Endodermal cell (in vitro differentiated cells): ENCODE measurements around the gene PCP4L1. TPM values are rescaled to one million over a fixed set of nuclear protein-coding genes. Genes with fewer than 3 reads are reported as not detected.

ENCODE experiments used
- DNase-seq: peaks from one replicate; pipeline ENCODE4 v3.0.0-alpha.2; 2017
- H3K27ac ChIP-seq: 2 replicates; pipeline ENCODE4 v1.5.1; 2013; ENCODE audit warnings: mild to moderate bottlenecking, low read depth, low read length, moderate library complexity
- H3K27me3 ChIP-seq: 2 replicates; pipeline ENCODE4 v1.6.1; 2013; ENCODE audit warnings: mild to moderate bottlenecking, low read length, moderate library complexity; ENCODE audit not compliant: insufficient read depth, control insufficient read depth, poor library complexity, severe bottlenecking
- H3K36me3 ChIP-seq: 2 replicates; pipeline ENCODE4 v1.7.0; 2013; ENCODE audit warnings: mild to moderate bottlenecking, low read length, moderate library complexity; ENCODE audit not compliant: control insufficient read depth, insufficient read depth
- H3K4me1 ChIP-seq: one replicate; pipeline ENCODE4 v1.7.0; 2013; ENCODE audit warnings: low read length; ENCODE audit not compliant: control insufficient read depth, insufficient read depth
- H3K4me3 ChIP-seq: 2 replicates; pipeline ENCODE4 v1.5.1; 2013; ENCODE audit warnings: mild to moderate bottlenecking, low read length, moderate library complexity
- H3K9ac ChIP-seq: 2 replicates; pipeline ENCODE4 v1.6.1; 2013; ENCODE audit warnings: mild to moderate bottlenecking, low read length, moderate library complexity; ENCODE audit not compliant: poor library complexity, severe bottlenecking; ENCODE audit errors: extremely low read depth
- H3K9me3 ChIP-seq: 2 replicates; pipeline ENCODE4 v1.6.1; 2013; ENCODE audit warnings: mild to moderate bottlenecking, low read length, moderate library complexity; ENCODE audit not compliant: control insufficient read depth
- H3K27ac Mint-ChIP-seq: 2 replicates; pipeline ENCODE4 v1.8.0; 2020; ENCODE audit warnings: mixed read lengths
- H3K27me3 Mint-ChIP-seq: 2 replicates; pipeline ENCODE4 v1.8.0; 2021; ENCODE audit warnings: mild to moderate bottlenecking, mixed read lengths; ENCODE audit not compliant: insufficient read depth
- H3K36me3 Mint-ChIP-seq: 2 replicates; pipeline ENCODE4 v1.8.0; 2020; ENCODE audit warnings: low read depth, mixed read lengths
- H3K4me1 Mint-ChIP-seq: 2 replicates; pipeline ENCODE4 v1.8.0; 2020; ENCODE audit warnings: mixed read lengths
- H3K4me3 Mint-ChIP-seq: 2 replicates; pipeline ENCODE4 v1.8.0; 2020; ENCODE audit warnings: mild to moderate bottlenecking, moderate library complexity, mixed read lengths
- H3K9me3 Mint-ChIP-seq: 2 replicates; pipeline ENCODE4 v1.8.0; 2020; ENCODE audit warnings: mild to moderate bottlenecking, mixed read lengths
- WGBS, 2 experiments: methylation state at CpG; one replicate each; pipeline versions ENCODE4 v1.1.5 to v1.1.7; 2013; ENCODE audit warnings: missing lambda C conversion rate in 2 of 2, mixed read lengths in 1 of 2; ENCODE audit not compliant: insufficient coverage in 1 of 2, insufficient read length in 1 of 2; 5-methylcytosine and 5-hydroxymethylcytosine counted together
- total RNA-seq, 2 donors: library from RNA; stranded (reverse); fragmentation: NEBNext Ultra II Directional in 1 of 2; extraction: Animal tissue kit (Norgen Biotek cat#: 25700) in 1 of 2; gene quantifications; 2 replicates in 1 of 2; 3 replicates in 1 of 2; pipeline ENCODE4 v1.2.1, GENCODE V29; 2021
- TF ChIP-seq, protein P1 (sequence below): fragments of 200-600 bp; sonication (generic); conservative IDR thresholded peaks from 2 replicates; pipeline ENCODE4 v1.5.0; 2021; ENCODE audit warnings: antibody characterized with exemption, mild to moderate bottlenecking

Gene PCP4L1
- total RNA-seq, 2 donors from 2014 or later, result 4.0 to 11.3 TPM

- Histone ChIP-seq H3K9me3 (peaks cover 24% of the 10 kb centered on the region), H3K9ac (no peak overlapping the region), H3K27ac (no peak overlapping the region), H3K27me3 (peaks cover 38% of the 10 kb centered on the region), H3K4me1 (peaks cover 9% of the 10 kb centered on the region), H3K4me3 (no peak overlapping the region), H3K36me3 (no peaks in the 10 kb centered on the region)
- H3K27ac Mint-ChIP-seq, result no peak overlapping the region
- peaks cover 22% of the 10 kb centered on the region for H3K9me3 Mint-ChIP-seq
- WGBS, 2 experiments, result 85% methylated on average over 7 to 11 of the region's 12 CpGs
- peaks cover 34% of the 10 kb centered on the region for H3K4me1 Mint-ChIP-seq
- peaks cover 64% of the 10 kb centered on the region for H3K27me3 Mint-ChIP-seq
- TF ChIP-seq, protein P1, sequence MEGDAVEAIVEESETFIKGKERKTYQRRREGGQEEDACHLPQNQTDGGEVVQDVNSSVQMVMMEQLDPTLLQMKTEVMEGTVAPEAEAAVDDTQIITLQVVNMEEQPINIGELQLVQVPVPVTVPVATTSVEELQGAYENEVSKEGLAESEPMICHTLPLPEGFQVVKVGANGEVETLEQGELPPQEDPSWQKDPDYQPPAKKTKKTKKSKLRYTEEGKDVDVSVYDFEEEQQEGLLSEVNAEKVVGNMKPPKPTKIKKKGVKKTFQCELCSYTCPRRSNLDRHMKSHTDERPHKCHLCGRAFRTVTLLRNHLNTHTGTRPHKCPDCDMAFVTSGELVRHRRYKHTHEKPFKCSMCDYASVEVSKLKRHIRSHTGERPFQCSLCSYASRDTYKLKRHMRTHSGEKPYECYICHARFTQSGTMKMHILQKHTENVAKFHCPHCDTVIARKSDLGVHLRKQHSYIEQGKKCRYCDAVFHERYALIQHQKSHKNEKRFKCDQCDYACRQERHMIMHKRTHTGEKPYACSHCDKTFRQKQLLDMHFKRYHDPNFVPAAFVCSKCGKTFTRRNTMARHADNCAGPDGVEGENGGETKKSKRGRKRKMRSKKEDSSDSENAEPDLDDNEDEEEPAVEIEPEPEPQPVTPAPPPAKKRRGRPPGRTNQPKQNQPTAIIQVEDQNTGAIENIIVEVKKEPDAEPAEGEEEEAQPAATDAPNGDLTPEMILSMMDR, result no peak
- no peak overlapping the region for H3K4me3 Mint-ChIP-seq
- no peak for DNase-seq
- peaks cover 7% of the 10 kb centered on the region for H3K36me3 Mint-ChIP-seq
Observed at GRCh38 chr1:161261261-161262235, 3.0 kb downstream of the PCP4L1 start.

DNA sequence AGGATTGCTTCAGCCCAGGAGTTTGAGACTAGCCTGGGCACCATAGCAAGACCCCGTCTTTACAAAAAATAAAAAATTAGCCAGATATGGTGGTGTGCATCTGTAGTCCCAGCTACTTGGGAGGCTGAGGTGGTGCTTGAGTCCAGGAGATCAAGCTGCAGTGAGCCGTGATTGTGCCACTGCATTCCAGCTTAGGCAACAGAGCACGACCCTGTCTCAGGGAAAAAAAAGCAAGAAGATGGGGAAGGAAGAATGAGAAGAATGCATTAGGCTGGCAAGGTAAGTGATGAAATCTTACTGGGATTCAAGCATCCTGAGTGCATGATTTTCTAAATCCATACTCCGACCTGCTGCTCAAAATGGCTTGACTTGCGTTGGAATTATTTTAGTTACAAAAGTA lies 6.8 kb downstream of the PCP4L1 start:
- Histone ChIP-seq H3K4me3 (no peak overlapping the region), H3K4me1 (peaks cover 14% of the 10 kb centered on the region), H3K27me3 (peaks cover 15% of the 10 kb centered on the region), H3K27ac (no peak overlapping the region), H3K9me3 (no peaks in the 10 kb centered on the region), H3K36me3 (no peaks in the 10 kb centered on the region), H3K9ac (no peak overlapping the region)
- Mint-ChIP-seq H3K27me3 (peaks cover 27% of the 10 kb centered on the region), H3K27ac (no peak overlapping the region), H3K9me3 (no peaks in the 10 kb centered on the region), H3K4me3 (no peak overlapping the region), H3K4me1 (peaks cover 30% of the 10 kb centered on the region), H3K36me3 (no peaks in the 10 kb centered on the region)
- DNase-seq, result no peak
- WGBS, 2 experiments, result 81 to 93% methylated on average over 5 of the region's 5 CpGs
- TF ChIP-seq, protein P1, result no peak

- Histone ChIP-seq H3K9me3 (no peaks in the 10 kb centered on the region), H3K36me3 (no peaks in the 10 kb centered on the region), H3K27me3 (peaks cover 6% of the 10 kb centered on the region), H3K9ac (no peak overlapping the region), H3K27ac (no peak overlapping the region), H3K4me3 (no peak overlapping the region), H3K4me1 (peaks cover 10% of the 10 kb centered on the region)
- TF ChIP-seq, protein P1, result no peak
- Mint-ChIP-seq H3K9me3 (no peaks in the 10 kb centered on the region), H3K4me3 (no peak overlapping the region), H3K27ac (no peak overlapping the region), H3K27me3 (peaks cover 18% of the 10 kb centered on the region), H3K36me3 (no peaks in the 10 kb centered on the region), H3K4me1 (peaks cover 21% of the 10 kb centered on the region)
- DNase-seq, result no peak
- 76% methylated on average over 3 of the region's 3 CpGs; no CpG with 5 or more reads in 1 of the 2 experiments for WGBS, 2 experiments
Observed at GRCh38 chr1:161266202-161266601, 7.7 kb downstream of the PCP4L1 start.
